Measurements from ENCODE around the gene RAB1A.

- TF ChIP-seq CTCF (IDR thresholded peaks at IDR 0.05 in 2 of 3, conservative IDR thresholded peaks at IDR 0.05 in 1 of 3; ENCODE audit: control insufficient read depth in 2 of 3, extremely low read depth in 1 of 3, insufficient read depth in 1 of 3, low read depth in 3 of 3, low read length in 3 of 3) = no peak
- TF ChIP-seq ASH2L (IDR thresholded peaks at IDR 0.05; ENCODE audit: borderline replicate concordance, low read depth) = no peak
- no peak for TF ChIP-seq SMC3 (IDR thresholded peaks at IDR 0.05; ENCODE audit: borderline replicate concordance, low read length)
Observed at GRCh38 chr2:65056215-65057053, 73.5 kb downstream of the RAB1A start, which contains the start of gene CEP68.

Measured in GM12878 (cell line).